Skin of body (tissue), 2 donors: ENCODE results near the gene ZSCAN1. TPM values are rescaled to one million over a fixed set of nuclear protein-coding genes. Genes with fewer than 3 reads are reported as not detected.

ENCODE experiments used
- DNase-seq: peaks from one replicate; lab custom pipeline; 2025; lab: John Stamatoyannopoulos, UW
- total RNA-seq: library from RNA; depleted of rRNA; stranded (reverse); fragments of >200 nt; gene quantifications from one replicate; pipeline ENCODE4 v1.2.3, GENCODE V29; 2014

The ZSCAN1 gene
- total RNA-seq, 1 donor from 2014 or later: 0.30 TPM

DNA sequence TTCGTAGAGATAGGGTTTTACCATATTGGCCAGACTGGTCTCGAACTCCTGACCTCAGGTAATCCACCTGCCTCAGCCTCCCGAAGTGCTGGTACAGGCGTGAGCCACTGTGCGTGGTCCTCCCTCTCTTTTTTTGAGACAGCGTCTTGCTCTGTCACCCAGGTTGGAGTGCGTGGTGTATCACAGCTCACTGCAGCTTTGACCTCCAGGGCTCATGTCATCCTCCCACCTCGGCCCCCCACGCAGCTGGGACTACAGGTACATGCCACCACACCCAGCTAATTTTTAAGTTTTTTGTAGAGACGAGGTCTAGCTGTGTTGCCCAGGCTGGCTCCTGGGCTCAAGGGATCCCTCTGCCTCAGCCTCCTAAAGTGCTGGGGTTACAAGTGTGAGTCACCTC is 46.0 kb downstream of the ZSCAN1 start:
- no peak for DNase-seq

DNA sequence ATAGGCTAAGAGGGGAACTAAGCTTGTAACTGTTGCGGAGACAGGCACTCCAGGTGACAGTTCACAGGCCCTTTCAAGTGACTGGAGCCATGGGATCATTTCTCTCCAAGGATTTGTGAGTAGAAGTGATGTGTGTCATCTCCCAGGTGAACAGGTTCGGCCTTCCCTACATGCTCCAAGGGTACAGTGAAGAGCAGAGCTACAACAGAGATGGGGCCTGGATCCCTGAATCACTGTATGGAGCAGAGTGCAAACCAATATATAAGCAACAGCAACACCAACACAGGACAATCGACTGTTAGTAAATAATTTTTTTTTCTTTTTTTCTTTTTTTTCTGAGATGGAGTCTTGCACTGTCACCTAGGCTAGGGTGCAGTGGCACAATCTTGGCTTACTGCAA is 49.2 kb downstream of the ZSCAN1 start:
- DNase-seq: no peak

DNA sequence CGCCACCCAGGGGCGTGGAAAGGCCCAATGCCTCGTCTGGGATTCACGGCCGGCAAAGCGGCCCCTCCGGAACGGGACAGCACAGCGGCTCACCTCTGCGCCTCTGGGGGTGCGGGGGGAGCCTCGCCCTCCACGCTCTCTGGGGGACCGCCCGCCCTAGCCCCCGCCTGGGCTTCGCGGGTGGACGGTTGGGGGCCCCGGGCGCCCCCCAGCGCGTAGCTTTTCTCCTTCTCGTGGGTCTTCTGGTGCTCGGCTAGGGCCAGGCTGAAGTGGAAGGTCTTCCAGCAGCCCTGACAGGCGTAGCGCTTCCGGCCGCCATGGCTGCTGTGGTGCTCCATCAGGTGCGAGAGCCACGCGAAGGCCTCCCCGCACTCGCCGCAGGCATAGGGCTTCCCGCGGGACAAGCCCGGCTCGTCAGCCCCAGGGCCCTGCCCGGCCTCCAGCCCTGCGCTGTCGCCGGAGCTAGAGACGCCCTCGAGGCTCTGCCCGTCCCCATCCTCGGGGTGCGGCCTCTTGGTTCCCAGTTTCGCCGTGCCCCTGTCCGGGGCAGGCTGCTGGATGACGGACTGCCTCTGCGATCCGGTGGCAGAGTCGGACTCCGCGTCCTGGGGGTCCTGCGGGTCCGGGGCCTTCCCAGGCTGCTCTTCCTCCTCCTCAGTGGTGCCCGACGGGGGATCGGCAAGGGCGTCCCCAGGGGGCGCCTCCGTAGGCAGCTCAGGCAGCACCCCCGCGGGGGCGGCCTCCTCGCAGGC is 50.9 kb downstream of the ZSCAN1 start:
- no peak for DNase-seq

DNA sequence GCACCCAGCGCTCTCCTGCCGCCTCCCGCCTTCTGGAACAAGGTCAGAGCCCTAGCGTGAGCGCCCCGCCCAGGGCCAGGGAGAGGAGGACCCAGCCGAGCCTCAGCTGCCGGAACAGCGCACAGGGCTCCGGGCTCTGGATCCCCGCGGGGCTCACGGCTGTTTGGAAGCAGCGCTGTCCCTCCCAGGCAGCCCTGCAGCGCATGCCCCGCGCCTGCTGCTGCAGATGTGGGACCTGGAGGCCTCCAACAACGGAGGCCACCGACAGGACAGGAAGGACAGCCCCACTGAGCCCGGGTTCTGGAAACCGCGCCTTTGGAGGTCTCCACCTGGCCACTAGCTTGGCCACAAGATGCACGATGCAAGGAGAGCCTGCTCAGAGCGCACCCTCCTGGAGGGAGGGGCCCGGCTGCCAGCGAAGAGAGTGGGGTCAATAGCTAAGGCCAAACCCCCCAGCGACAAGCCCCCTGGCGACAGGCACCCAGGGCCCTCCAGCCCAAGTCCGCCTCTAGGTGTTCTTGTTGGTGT is 51.6 kb downstream of the ZSCAN1 start:
- no peak for DNase-seq

DNA sequence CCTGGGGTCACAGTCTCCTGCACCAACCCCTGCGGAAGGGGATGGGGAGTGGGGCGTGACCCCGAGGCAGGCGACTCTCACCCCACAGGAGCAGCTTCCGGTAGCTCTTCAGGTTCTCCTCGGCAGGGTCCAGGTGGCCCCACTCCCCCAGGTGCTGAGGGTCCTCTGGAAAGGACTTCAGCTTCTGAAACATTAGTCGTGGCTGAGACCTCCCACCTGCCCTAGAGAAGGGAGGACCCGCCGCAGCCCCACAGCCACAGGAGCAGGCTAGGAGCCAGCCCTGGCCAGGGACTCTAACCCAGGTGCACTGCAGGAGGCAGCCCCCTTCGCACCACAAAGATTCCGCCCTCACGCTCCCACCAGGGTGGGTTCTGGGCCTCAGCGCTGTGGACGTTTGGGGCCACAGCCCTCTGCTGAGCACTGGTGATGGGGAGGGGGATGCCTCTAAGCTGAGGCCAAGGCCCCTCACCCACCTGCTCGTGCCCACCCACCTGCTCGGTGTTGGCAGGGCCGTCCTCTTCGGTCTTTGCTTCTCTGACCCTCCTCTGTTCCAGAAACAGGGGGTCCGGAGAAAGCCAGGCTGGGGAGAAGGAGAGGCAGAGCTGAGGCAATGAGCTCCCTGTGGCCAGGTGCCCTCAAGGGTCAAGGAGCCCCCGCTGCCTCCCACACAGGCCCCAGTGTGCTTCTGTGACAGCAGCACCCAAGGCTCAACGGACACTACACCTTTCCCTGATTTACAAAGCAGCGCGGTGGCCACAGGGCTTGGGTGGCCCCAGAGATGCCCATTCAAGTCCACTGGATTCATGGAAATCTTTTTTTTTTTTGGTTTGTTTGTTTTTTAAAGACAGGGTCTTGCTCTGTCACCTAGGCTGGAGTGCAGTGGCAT is 53.2 kb downstream of the ZSCAN1 start:
- DNase-seq: no peak

DNA sequence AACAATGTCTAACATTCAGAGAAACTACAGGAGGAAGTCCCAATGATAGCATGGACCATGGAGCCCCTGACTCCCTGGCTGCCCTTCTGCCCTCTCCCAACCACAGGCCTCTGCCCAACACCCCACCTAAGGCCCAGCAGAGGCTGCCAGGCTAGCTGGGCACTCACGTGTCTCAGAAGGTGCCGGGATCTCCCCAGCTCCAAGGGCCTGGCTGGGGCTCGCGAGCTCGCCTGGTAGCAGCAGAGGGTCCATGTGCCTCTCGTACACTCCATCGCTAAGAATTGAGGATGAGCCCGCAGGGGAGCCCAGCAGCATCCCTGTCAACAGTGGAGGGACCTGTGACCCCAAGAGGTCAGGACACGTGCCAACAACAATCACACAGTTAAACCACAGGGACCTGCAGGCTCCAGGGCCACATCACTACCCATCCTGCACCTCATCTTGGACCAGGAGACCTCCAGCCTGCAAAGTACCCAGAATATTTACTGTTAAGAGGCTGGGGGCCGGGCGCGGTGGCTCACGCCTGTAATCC is 54.8 kb downstream of the ZSCAN1 start:
- no peak for DNase-seq

DNA sequence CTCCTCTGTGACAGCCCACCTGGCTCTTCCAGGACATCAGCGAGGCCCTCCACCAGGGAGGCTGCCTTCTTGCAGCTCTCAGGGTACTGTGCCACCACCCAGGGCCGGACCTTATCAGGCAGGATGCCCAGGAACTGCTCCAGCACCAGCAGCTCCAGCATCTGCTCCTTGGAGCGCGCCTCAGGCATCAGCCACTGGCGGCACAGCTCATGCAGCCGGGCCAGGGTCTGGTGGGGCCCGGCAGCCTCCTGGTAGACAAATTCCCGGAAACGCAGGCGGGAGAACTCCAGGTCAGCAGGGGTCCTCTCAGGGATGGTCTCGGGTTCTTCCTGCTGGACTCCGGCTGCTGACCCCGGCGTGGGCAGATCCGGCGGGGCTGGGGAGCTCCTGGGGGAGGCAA is 56.0 kb downstream of the ZSCAN1 start:
- no peak for DNase-seq

DNA sequence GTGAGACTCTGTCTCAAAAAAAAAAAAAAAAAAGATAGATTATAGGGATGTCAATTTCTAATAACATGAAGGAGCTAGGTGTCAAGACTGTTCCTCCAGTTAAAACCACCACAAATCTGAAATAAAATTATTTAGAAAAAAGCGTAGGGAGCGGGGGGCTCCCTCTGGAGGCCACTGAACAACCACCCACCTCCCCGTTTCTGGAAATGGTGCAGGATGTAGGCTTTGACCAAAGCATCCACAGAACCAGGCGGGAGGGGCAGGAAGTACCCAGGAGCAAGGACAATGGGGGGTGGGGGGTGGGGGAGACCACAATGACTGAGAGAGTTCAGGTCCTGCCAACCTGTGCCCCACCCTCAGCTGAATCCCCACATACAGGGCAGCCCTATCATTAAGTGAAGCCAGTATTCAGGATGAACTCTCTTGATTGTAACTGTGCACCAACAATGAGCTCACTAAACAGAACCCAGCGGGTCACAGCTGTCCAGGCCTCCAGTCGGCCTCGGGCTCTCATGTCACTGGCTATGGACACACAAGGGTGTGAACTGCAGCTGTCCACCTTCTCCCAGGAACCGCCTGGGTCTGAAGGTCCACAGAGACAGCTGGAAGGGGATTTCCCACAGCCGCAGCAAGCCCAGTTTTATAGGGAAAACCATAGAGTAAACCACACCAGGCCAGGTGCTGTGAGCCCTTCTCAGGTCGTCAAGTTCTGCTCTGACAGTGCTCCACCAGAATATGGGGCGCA is 57.6 kb downstream of the ZSCAN1 start:
- no peak for DNase-seq

DNA sequence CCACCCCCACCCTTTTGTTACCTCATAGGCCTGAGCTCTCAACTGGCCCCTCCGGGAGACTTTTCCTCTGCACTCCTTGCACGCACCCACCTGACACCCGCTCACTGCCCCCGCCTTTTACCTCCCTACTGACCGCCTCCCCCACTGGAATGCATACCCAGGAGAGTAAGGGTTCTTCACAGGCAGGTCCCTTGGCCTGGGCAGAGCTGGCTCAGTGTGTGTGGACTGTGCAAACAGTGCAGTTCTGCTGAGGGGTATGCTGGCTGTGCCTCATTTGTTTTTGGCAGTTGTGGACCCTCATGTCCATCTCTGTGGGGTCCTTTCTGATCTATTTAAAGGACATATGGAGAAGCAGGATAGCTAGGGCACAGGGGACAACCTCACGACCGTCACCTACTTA is 59.2 kb downstream of the ZSCAN1 start:
- DNase-seq: no peak

DNA sequence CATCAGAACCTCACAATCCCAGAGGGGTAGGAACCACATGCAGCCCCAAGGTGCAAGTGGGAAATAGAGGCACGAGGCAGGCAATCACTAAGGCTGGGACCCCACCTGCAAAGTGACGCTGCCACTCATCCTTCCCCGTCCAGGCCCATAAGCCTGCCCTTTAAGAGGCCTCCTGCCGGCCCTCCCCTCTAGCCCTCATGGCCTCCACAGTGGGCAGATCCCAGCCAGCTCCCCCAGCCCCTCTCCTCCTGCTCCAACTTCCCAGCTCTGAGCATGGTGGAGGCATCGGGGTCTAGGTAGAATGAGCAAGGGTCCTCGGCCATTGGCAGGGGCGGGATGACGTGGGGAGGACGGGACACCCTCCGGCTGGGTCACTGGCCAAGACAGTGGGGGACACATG is 61.5 kb downstream of the ZSCAN1 start:
- DNase-seq: no peak

DNA sequence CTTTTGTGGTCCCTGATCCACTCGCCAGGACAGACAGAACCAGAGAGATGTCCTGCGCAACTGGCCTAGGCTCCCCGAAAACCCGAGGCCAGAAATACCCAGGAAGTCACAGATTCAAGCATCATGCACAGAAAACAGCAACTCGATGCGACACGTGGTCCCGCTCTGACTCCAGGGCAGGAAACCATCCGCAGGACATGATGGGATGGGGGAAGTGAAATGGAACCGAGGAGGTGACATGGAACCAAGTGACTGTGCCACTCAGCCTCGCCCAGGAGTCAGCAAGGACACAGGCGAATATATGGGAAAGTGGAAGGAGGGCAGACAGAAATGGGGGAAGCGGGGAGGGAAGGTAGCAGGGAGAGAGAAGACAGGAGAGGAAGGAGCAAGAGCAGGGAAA is 63.1 kb downstream of the ZSCAN1 start:
- no peak for DNase-seq

DNA sequence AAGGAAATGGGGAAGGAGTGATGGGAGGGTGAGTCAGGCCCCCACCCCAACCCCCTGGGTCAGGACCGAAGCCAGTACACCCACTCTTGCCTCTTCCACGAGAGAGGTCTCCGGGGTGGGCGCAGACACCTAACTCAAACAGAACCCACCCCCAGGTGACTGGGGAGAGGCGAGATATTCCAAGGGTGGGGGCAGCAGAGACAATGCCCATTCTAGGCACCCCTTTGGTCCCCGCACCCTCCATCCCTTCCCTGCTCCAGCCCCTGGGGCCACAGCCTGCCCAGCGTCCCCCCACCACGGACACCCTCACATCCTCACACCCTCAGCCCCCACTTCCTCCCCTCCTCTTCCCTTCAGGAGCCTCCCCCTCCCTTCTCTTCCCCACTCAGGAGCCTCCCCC is 63.5 kb downstream of the ZSCAN1 start:
- no peak for DNase-seq

DNA sequence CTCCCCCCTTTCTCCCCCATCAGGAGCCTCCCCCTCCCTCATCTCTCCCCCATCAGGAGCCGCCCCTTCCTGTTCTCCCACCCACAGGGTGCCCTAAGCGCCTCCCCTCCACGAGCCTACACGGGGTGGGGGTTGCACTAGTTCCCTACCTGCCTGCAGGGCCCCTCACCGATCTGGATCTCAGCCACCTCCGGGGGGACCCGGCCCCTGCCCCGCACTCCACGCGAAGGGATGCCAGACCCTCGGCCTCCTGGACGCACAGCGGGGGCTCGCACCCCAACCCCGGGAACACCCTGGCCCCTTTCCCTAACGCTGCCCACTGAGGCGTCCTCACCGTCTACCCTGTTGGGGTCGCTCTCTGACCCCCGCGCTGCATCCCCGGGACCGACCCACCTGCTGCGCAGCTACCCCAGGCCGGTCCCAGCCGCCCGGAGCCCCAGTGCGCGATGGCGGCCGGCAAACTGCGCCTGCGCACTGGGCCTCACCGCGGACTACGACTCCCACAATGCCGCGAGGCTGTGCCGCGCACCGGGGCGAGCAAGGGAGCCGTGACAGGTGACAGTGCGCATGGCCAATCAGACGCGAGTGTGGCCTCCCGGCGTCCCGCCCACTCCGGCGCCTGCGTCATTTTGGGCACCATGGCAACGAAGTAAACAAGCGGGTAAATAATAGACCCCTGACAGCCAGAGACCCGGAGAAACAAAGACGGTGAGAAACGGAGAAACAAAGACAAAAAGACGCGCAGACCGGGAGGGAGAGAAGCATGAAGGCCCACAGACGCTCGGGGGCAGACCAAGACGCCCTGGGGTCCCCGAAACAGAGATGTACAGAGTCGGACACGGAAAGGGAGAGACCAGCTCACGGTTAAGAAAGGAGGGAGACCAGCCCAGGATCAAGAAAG is 64.2 kb downstream of the ZSCAN1 start, which contains the start of gene ZSCAN18:
TSS of gene ZSCAN18 (minus strand) at position 451 of the 901 bp plus-strand sequence. CDS start 7,964 bp downstream, outside the sequence.
- peak; percentile 98 for DNase-seq

DNA sequence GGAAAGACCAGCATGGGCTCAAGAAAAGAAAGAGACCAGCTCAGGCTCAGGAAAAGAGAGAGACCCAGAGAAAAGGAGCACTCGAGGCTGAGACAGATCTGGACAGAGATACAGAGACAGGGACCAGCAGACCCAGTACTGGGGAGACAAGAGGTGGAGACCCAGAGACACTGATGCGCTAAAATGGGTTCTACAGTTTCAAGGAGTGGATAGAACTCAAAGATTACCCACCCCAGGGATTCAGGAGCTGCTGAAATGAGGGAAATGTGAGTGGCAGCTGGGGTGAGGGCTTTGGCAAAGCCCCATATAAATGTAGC is 64.8 kb downstream of the ZSCAN1 start:
- peak; percentile 6 for DNase-seq

Other genes starting within 250 kb of the ZSCAN1 start
- gene ZNF552, start 219.1 kb upstream of the ZSCAN1 start, total RNA-seq: 8.8 TPM
- gene ZNF587B, start 203.7 kb upstream of the ZSCAN1 start, total RNA-seq: 18.3 TPM
- 26.5 TPM for gene ZNF587, start 184.2 kb upstream of the ZSCAN1 start, total RNA-seq
- 15.6 TPM for gene ZNF814, start 145.0 kb upstream of the ZSCAN1 start, total RNA-seq
- 20.1 TPM for gene ZNF417, start 117.4 kb upstream of the ZSCAN1 start, total RNA-seq
- 8.6 TPM for gene ZNF418, start 98.6 kb upstream of the ZSCAN1 start, total RNA-seq
- 9.6 TPM for gene ZNF256, start 86.3 kb upstream of the ZSCAN1 start, total RNA-seq
- 0.89 TPM for gene C19orf18, start 59.5 kb upstream of the ZSCAN1 start, total RNA-seq
- 18.0 TPM for gene ZNF606, start 31.2 kb upstream of the ZSCAN1 start, total RNA-seq
- 9.5 TPM for gene ZNF135, start 25.3 kb downstream of the ZSCAN1 start, total RNA-seq
- 50.3 TPM for gene ZSCAN18, start 64.2 kb downstream of the ZSCAN1 start, total RNA-seq
- 11.8 TPM for gene ZNF329, start 116.8 kb downstream of the ZSCAN1 start, total RNA-seq
- gene ZNF274, start 149.0 kb downstream of the ZSCAN1 start, total RNA-seq: 14.0 TPM
- 31.3 TPM for gene ZNF544, start 194.9 kb downstream of the ZSCAN1 start, total RNA-seq
- gene ZNF8, start 244.9 kb downstream of the ZSCAN1 start, total RNA-seq: 6.7 TPM